GM11168 (cell line): ENCODE data around the gene LENEP.

Experiments used
- in situ Hi-C: fragments of 300-500 bp; cut with MboI; formaldehyde crosslinking; loops from one replicate; pipeline ENCODE4 v1.12.0; 2022; ENCODE audit warnings: low sequenced_read_pairs; ENCODE audit not compliant: unreplicated experiment

Gene LENEP

GRCh38 chr1:154993572-154994268 lies at the start of gene LENEP:
TSS of gene LENEP (plus strand) at chr1:154993586. CDS start at chr1:154993608, 22 bp downstream.
- in situ Hi-C loops, result no loop called here

GRCh38 chr1:154943649-154944400 lies 49.6 kb upstream of the LENEP start:
- in situ Hi-C loops, result no loop called here

- in situ Hi-C loops, result no loop called here
Observed at GRCh38 chr1:154944401-154945159, 48.8 kb upstream of the LENEP start.

GRCh38 chr1:154945160-154945961 lies 48.0 kb upstream of the LENEP start:
- in situ Hi-C loops, result no loop called here

GRCh38 chr1:154945962-154946850 lies 47.2 kb upstream of the LENEP start:
- in situ Hi-C loops, result no loop called here

- in situ Hi-C loops, result no loop called here
Observed at GRCh38 chr1:154948079-154948478, 45.3 kb upstream of the LENEP start.

- in situ Hi-C loops, result no loop called here
Observed at GRCh38 chr1:154951901-154952657, 41.3 kb upstream of the LENEP start.

- in situ Hi-C loops, result no loop called here
Observed at GRCh38 chr1:154952664-154953063, 40.7 kb upstream of the LENEP start.

- in situ Hi-C loops, result no loop called here
Observed at GRCh38 chr1:154953611-154954038, 39.8 kb upstream of the LENEP start.

- in situ Hi-C loops, result no loop called here
Observed at GRCh38 chr1:154954541-154954940, 38.8 kb upstream of the LENEP start.

- in situ Hi-C loops, result no loop called here
Observed at GRCh38 chr1:154955039-154955717, 38.2 kb upstream of the LENEP start.

GRCh38 chr1:154955718-154956543 lies 37.5 kb upstream of the LENEP start, which contains the start of gene PBXIP1:
TSS of gene PBXIP1 (minus strand) at chr1:154956099. CDS start at chr1:154953721, 2,378 bp downstream.
- in situ Hi-C loops, result no loop called here

- in situ Hi-C loops, result no loop called here
Observed at GRCh38 chr1:154956544-154956941, 36.8 kb upstream of the LENEP start.

- in situ Hi-C loops, result no loop called here
Observed at GRCh38 chr1:154957091-154957657, 36.2 kb upstream of the LENEP start.

GRCh38 chr1:154958036-154958435 lies 35.4 kb upstream of the LENEP start:
- in situ Hi-C loops, result no loop called here

- in situ Hi-C loops, result no loop called here
Observed at GRCh38 chr1:154958681-154959425, 34.5 kb upstream of the LENEP start.
